Keratinocyte (primary cell): ENCODE measurements around the gene TMEM106B. TPM values are rescaled to one million over a fixed set of nuclear protein-coding genes. Genes with fewer than 3 reads are reported as not detected.

ENCODE experiments used
- DNase-seq: peaks from one replicate; pipeline ENCODE4 v3.0.0-alpha.2; 2011; ENCODE audit warnings: low read depth, missing footprints, low spot score
- FAIRE-seq: peaks from 2 replicates; lab custom pipeline; 2011; peaks lifted over from hg19 to GRCh38; lab: Jason Lieb, UNC
- H2AFZ ChIP-seq: 2 replicates; pipeline ENCODE4 v1.6.0; 2012; ENCODE audit warnings: low read length, control low read depth, inconsistent platforms; ENCODE audit not compliant: control insufficient read depth
- H3K27ac ChIP-seq: 2 replicates; pipeline ENCODE4 v1.5.1; 2011; ENCODE audit warnings: low read length; ENCODE audit not compliant: control insufficient read depth, insufficient read depth
- H3K27me3 ChIP-seq: 3 replicates; pipeline ENCODE4 v1.6.0; 2011; ENCODE audit warnings: low read length; ENCODE audit not compliant: control insufficient read depth, insufficient read depth; ENCODE audit errors: extremely low read depth
- H3K36me3 ChIP-seq, 2 experiments: 2 replicates in 1 of 2; 3 replicates in 1 of 2; pipeline ENCODE4 v1.5.1; 2011; ENCODE audit warnings: low read length in 2 of 2, mild to moderate bottlenecking in 1 of 2; ENCODE audit not compliant: control insufficient read depth in 2 of 2, insufficient read depth in 2 of 2; ENCODE audit errors: extremely low read depth in 1 of 2
- H3K4me1 ChIP-seq: 3 replicates; pipeline ENCODE4 v1.5.1; 2011; ENCODE audit warnings: low read length; ENCODE audit not compliant: control insufficient read depth, insufficient read depth; ENCODE audit errors: extremely low read depth
- H3K4me2 ChIP-seq: 3 replicates; pipeline ENCODE4 v1.6.0; 2011; ENCODE audit warnings: low read depth, low read length; ENCODE audit not compliant: control insufficient read depth, insufficient read depth; ENCODE audit errors: extremely low read depth
- H3K4me3 ChIP-seq, 3 experiments: fragments of 200-600 bp in 1 of 3; sonication (generic) in 1 of 3; 2 replicates in 2 of 3; 3 replicates in 1 of 3; pipeline ENCODE4 v1.5.1; 2011 to 2016; ENCODE audit warnings: low read length in 3 of 3, mild to moderate bottlenecking in 3 of 3, control low read depth in 2 of 3, inconsistent platforms in 1 of 3, low read depth in 1 of 3, mixed read lengths in 1 of 3, mixed run types in 1 of 3, moderate library complexity in 1 of 3; ENCODE audit not compliant: control insufficient read depth in 2 of 3, insufficient read depth in 2 of 3; ENCODE audit errors: extremely low read depth in 1 of 3
- H3K79me2 ChIP-seq: 2 replicates; pipeline ENCODE4 v1.6.0; 2012; ENCODE audit warnings: low read length; ENCODE audit not compliant: control insufficient read depth, insufficient read depth
- H3K9ac ChIP-seq: 3 replicates; pipeline ENCODE4 v1.6.0; 2011; ENCODE audit warnings: low read length; ENCODE audit not compliant: control insufficient read depth, insufficient read depth; ENCODE audit errors: extremely low read depth
- H3K9me1 ChIP-seq: 3 replicates; pipeline ENCODE4 v1.6.0; 2011; ENCODE audit warnings: low read length; ENCODE audit not compliant: control insufficient read depth, insufficient read depth; ENCODE audit errors: extremely low read depth
- H3K9me3 ChIP-seq: 2 replicates; pipeline ENCODE4 v1.5.1; 2012; ENCODE audit warnings: low read depth, low read length; ENCODE audit not compliant: control insufficient read depth
- H4K20me1 ChIP-seq: 3 replicates; pipeline ENCODE4 v1.6.0; 2011; ENCODE audit warnings: low read length; ENCODE audit not compliant: control insufficient read depth, insufficient read depth; ENCODE audit errors: extremely low read depth
- CTCF ChIP-seq, 3 experiments: IDR thresholded peaks in 1 of 3; conservative IDR thresholded peaks in 1 of 3; optimal IDR thresholded peaks in 1 of 3; 2 replicates in 2 of 3; 3 replicates in 1 of 3; pipeline versions ENCODE3 to v1.5.1; 2011; ENCODE audit warnings: low read length in 3 of 3, mild to moderate bottlenecking in 3 of 3, moderate library complexity in 2 of 3, control low read depth in 1 of 3, inconsistent platforms in 1 of 3; ENCODE audit not compliant: insufficient read depth in 2 of 3; ENCODE audit errors: extremely low read depth in 1 of 3
- EZH2 ChIP-seq: IDR thresholded peaks from one replicate; pipeline ENCODE4 v1.6.1; 2012; ENCODE audit warnings: inconsistent platforms, mild to moderate bottlenecking, low read length, moderate library complexity
- dilution Hi-C: fragments of 300-500 bp; cut with MboI; formaldehyde crosslinking; loops from one replicate; pipeline ENCODE4 v1.7.0; 2020; ENCODE audit warnings: low sequenced_read_pairs; ENCODE audit not compliant: extremely low pct_ligation_motif_present
- polyA plus RNA-seq, 5 experiments: library from polyadenylated mRNA; depleted of rRNA in 3 of 5; stranded (reverse) in 3 of 5; stranded (forward) in 1 of 5; unstranded in 1 of 5; fragments of >200 nt; gene quantifications; 1 replicate in 1 of 5; 2 replicates in 3 of 5; 3 replicates in 1 of 5; pipeline versions ENCODE4 v1.2.1 to v1.2.3, GENCODE V29; 2011 to 2012; ENCODE audit warnings: missing spikeins in 2 of 5, low read depth in 1 of 5, low replicate concordance in 1 of 5

TMEM106B gene
- polyA plus RNA-seq, 1 donor (not counting 4 experiments of a cell fraction or from before 2014, with no cell fraction given) = 32.9 TPM

GRCh38 chr7:12207046-12207445, 4.0 kb upstream of the TMEM106B start:
- Histone ChIP-seq H3K4me2 (no peak overlapping the region), H3K9me1 (no peaks in the 10 kb centered on the region), H4K20me1 (no peaks in the 10 kb centered on the region), H3K9ac (no peak overlapping the region), H2AFZ (no peak overlapping the region), H3K27me3 (peaks cover 5% of the 10 kb centered on the region), H3K79me2 (peaks cover 7% of the 10 kb centered on the region), H3K36me3 (no peaks in the 10 kb centered on the region), H3K9me3 (no peaks in the 10 kb centered on the region), H3K4me1 (peaks cover 6% of the 10 kb centered on the region), H3K4me3 (no peak overlapping the region), H3K27ac (no peak overlapping the region)
- dilution Hi-C loops = no loop called here
- FAIRE-seq (no peak), DNase-seq (no peak)
- TF ChIP-seq EZH2 (no peak), CTCF (optimal IDR thresholded peaks at IDR 0.05 in 1 of 3, IDR thresholded peaks at IDR 0.05 in 1 of 3, conservative IDR thresholded peaks at IDR 0.05 in 1 of 3; ENCODE audit: extremely low read depth in 1 of 3, insufficient read depth in 2 of 3, low read length in 3 of 3) (no peak)

- FAIRE-seq = no peak
- dilution Hi-C loops = no loop called here
- no peak for DNase-seq
- peaks cover 14% of the 10 kb centered on the region for H3K79me2 ChIP-seq
- no peaks in the 10 kb centered on the region for H4K20me1 ChIP-seq
- TF ChIP-seq CTCF (optimal IDR thresholded peaks at IDR 0.05 in 1 of 3, IDR thresholded peaks at IDR 0.05 in 1 of 3, conservative IDR thresholded peaks at IDR 0.05 in 1 of 3; ENCODE audit: extremely low read depth in 1 of 3, insufficient read depth in 2 of 3, low read length in 3 of 3) = no peak
- no peak for TF ChIP-seq EZH2
- no peak overlapping the region for H3K4me2 ChIP-seq
- no peak overlapping the region for H3K27ac ChIP-seq
- H3K9me3 ChIP-seq = no peaks in the 10 kb centered on the region
- H3K4me3 ChIP-seq = no peak overlapping the region
- no peak overlapping the region for H3K9ac ChIP-seq
- H3K36me3 ChIP-seq = no peaks in the 10 kb centered on the region
- peaks cover 11% of the 10 kb centered on the region for H3K4me1 ChIP-seq
- H3K27me3 ChIP-seq = peaks cover 5% of the 10 kb centered on the region
- no peak overlapping the region for H2AFZ ChIP-seq
- H3K9me1 ChIP-seq = no peaks in the 10 kb centered on the region
Measured at GRCh38 chr7:12209221-12209620, 1.9 kb upstream of the TMEM106B start.
